Measurements from ENCODE around the gene ZC3H10. TPM values are rescaled to one million over a fixed set of nuclear protein-coding genes. Genes with fewer than 3 reads are reported as not detected.

The ZC3H10 gene
- total and polyA plus RNA-seq, 2 donors (not counting 3 experiments of a cell fraction or from before 2014, with no cell fraction given) = 2.6 to 10.1 TPM

DNA sequence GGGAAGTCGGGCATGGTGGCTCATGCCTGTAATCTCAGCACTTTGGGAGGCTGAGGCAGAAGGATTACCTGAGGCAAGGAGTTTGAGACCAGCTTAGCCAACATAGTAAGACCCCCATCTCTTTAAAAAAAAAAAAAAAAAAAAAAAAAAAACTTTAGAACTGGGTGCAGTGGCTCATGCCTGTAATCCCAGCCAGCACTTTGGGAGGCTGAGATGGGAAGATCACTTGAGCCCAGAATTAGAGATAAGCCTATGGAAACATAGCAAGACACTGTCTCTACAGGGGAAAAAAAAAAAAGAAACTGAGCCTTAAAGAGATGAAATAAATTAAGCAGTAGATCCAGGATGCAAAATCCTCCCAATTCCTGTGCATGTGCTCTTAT is 15.4 kb upstream of the ZC3H10 start:
- no peak overlapping the region for H3K4me3 ChIP-seq (replicated peaks in 1 of 3; ENCODE audit: insufficient read depth in 1 of 3, low read depth in 1 of 3, low read length in 3 of 3)
- peaks cover 0 to 6% of the 10 kb centered on the region in 2 experiments for H3K27me3 ChIP-seq (ENCODE audit: control insufficient read depth in 2 of 2, insufficient read depth in 2 of 2, low read length in 2 of 2)
- DNase-seq (ENCODE audit: low read depth, low spot score) = no peak
- intact Hi-C loops (cut with micrococcal nuclease) = no loop called here
- peaks cover 31% of the 10 kb centered on the region for H3K4me1 ChIP-seq (ENCODE audit: control insufficient read depth, extremely low read depth, insufficient read depth, low read length)
- no peak overlapping the region for H3K4me2 ChIP-seq (ENCODE audit: insufficient read depth, low read length)
- no TSS peak for BruUV-seq (replicated peaks)
- ChIA-PET POLR2A (interaction anchor here (3.3 kb wide), 1 partner anchor 14 kb away, joined by 37 read pairs; the partner anchor contains the start of genes RPL41 and ZC3H10), CTCF (interaction anchor here (3.1 to 5.3 kb wide), 4 partner anchors 17 to 363 kb away, joined by 18 to 59 read pairs (median 28); partner anchors contain the start of gene ERBB3)
- H3K27ac ChIP-seq (ENCODE audit: insufficient read depth, low read depth, low read length) = no peak overlapping the region
- no peaks in the 10 kb centered on the region for H3K9me3 ChIP-seq (replicated peaks; ENCODE audit: control insufficient read depth, insufficient read depth, low read length)
- no peak for FAIRE-seq
- peaks cover 32% of the 10 kb centered on the region for H3K79me2 ChIP-seq (ENCODE audit: control insufficient read depth, insufficient read depth, low read length)
- no peaks in the 10 kb centered on the region for H3K9me1 ChIP-seq (replicated peaks; ENCODE audit: control insufficient read depth, extremely low read depth, insufficient read depth, low read length)
- TF ChIP-seq POLR2AphosphoS5 (IDR thresholded peaks at IDR 0.05; ENCODE audit: insufficient read depth, low read depth, low read length) (no peak), POLR2A (IDR thresholded peaks at IDR 0.05; ENCODE audit: low read depth, low read length) (no peak), EZH2 (IDR thresholded peaks at IDR 0.05; ENCODE audit: borderline replicate concordance, low read depth, low read length, severe bottlenecking) (no peak), GATA2 (IDR thresholded peaks at IDR 0.05; ENCODE audit: insufficient read depth, insufficient read length, low read depth, low read length) (no peak), MYC (IDR thresholded peaks at IDR 0.05; ENCODE audit: low read depth, low read length) (no peak), FOS (IDR thresholded peaks at IDR 0.05; ENCODE audit: borderline replicate concordance, insufficient read depth, low read length) (no peak), JUN (IDR thresholded peaks at IDR 0.05; ENCODE audit: borderline replicate concordance, insufficient read depth, insufficient read length, low read depth) (no peak)
- TF ChIP-seq, protein P1, sequence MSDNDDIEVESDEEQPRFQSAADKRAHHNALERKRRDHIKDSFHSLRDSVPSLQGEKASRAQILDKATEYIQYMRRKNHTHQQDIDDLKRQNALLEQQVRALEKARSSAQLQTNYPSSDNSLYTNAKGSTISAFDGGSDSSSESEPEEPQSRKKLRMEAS (IDR thresholded peaks at IDR 0.05; ENCODE audit: insufficient read depth, insufficient read length) = no peak
- TF ChIP-seq, protein P2, sequence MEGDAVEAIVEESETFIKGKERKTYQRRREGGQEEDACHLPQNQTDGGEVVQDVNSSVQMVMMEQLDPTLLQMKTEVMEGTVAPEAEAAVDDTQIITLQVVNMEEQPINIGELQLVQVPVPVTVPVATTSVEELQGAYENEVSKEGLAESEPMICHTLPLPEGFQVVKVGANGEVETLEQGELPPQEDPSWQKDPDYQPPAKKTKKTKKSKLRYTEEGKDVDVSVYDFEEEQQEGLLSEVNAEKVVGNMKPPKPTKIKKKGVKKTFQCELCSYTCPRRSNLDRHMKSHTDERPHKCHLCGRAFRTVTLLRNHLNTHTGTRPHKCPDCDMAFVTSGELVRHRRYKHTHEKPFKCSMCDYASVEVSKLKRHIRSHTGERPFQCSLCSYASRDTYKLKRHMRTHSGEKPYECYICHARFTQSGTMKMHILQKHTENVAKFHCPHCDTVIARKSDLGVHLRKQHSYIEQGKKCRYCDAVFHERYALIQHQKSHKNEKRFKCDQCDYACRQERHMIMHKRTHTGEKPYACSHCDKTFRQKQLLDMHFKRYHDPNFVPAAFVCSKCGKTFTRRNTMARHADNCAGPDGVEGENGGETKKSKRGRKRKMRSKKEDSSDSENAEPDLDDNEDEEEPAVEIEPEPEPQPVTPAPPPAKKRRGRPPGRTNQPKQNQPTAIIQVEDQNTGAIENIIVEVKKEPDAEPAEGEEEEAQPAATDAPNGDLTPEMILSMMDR (IDR thresholded peaks at IDR 0.05; ENCODE audit: extremely low read depth in 1 of 2, insufficient read depth in 1 of 2, low read depth in 1 of 2, low read length in 2 of 2) = no peak
- no peak overlapping the region for H2AFZ ChIP-seq (ENCODE audit: low read depth, low read length)
- H3K36me3 ChIP-seq (ENCODE audit: control insufficient read depth in 2 of 2, extremely low read depth in 1 of 2, insufficient read depth in 2 of 2, low read length in 2 of 2) = peaks cover 4 to 6% of the 10 kb centered on the region in 2 experiments
- dilution Hi-C loops (cut with MboI; ENCODE audit: extremely low pct_ligation_motif_present, low sequenced_read_pairs) = no loop called here
- no peaks in the 10 kb centered on the region for H4K20me1 ChIP-seq (replicated peaks; ENCODE audit: control insufficient read depth, extremely low read depth, insufficient read depth, low read length)
- H3K9ac ChIP-seq (replicated peaks; ENCODE audit: extremely low read depth, insufficient read depth, low read length) = no peak overlapping the region

Measured in endothelial cell of umbilical vein (primary cell).